Activated CD4-positive, alpha-beta T cell treated with anti-CD3 and anti-CD28 coated beads, Interleukin-10, Interleukin-2, amounts not matched to agents 100 ng/mL and 50 ng/mL, durations not matched to agents 16 hours and 8 hours (primary cell): Measurements from ENCODE around the gene SERPINA12.

Source experiments
- DNase-seq: peaks from one replicate; pipeline ENCODE4 v3.0.0-alpha.2; 2020

The SERPINA12 gene

DNA sequence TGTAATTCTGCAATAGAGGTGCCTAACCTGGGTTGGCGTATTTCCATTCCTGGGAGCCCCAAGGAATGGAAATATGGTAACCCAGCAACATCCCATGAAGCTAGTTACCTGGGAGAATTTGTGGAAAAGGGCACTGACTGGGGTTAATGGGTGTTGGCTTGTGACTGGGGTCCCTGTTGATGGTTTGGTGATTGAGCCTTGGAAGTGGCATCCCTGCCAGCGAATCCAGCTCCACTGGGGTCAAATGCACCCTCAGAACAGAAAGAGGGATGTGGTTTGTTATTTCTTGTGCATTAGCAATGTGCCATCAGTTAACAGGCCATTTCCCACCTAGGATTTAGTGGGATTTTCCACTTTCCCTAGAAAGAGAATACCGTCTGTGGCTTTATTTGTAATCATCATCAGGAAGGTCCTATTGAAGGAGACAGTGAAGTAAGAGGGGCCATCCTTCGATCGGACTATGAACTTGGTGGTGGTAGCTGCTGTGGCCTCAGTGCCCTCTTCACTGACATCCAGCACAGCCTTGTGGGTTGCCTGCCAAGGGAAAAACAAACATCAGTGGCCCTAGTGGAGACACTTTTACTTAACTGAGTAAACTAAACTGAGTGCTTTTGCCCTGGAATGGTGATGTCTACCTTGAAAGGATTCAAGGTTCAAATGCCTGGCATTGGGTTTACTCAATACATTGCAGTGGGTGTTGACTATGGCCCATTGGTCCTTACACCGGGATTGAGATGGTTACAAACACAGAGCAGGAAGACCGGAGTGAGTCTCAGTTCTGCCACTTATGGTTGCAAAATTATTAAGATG is 46.3 kb downstream of the SERPINA12 start:
- DNase-seq, result no peak

DNA sequence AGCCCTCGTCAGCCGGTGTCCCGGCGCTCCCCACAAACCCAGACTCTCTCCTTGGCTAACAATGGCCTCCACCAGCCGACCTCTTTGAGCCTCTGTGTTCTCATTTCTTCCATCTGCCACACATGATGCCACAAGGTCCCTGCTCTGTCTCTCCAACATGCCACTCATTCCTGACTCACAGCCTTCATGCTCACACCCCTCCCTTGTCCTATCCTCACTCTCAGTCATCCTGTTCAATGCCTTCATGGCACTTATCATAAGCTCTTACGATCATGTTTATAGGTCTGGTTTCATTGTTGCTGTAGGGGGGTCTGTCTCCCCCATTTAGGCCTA is 47.1 kb downstream of the SERPINA12 start:
- DNase-seq, result no peak

DNA sequence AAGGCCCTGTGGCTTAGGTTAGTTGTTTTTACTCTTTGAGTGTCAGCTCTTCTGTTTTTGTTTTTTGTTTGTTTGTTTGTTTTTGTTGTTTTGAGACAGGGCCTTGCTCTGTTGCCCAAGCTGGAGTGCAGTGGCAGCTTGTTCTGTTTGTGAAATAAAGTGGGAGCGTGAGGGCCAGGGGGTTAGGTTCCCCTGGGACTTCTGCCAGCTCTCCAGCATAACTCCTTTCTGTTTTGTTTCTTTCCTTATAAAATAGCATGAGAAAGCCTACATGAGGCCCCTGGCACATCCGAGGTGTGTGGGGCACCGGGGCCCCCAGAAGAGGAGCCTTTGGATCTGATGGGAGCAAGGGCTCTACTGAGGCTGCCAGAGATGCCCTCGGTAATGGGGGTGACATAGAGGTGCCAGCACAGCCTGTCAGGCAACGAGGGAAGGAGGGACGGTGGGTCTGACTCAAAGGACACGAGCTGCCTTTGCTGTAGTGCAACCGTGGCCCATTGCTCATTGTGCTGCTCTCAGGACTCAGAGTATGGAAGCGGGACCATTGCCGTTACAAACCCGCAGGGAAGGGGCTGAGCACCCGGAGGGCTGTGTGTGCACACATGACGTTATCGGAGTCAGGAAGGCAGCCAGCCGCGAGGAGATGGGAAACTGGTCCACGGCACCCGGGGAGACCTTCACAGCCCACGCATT is 47.6 kb downstream of the SERPINA12 start:
- no peak for DNase-seq

DNA sequence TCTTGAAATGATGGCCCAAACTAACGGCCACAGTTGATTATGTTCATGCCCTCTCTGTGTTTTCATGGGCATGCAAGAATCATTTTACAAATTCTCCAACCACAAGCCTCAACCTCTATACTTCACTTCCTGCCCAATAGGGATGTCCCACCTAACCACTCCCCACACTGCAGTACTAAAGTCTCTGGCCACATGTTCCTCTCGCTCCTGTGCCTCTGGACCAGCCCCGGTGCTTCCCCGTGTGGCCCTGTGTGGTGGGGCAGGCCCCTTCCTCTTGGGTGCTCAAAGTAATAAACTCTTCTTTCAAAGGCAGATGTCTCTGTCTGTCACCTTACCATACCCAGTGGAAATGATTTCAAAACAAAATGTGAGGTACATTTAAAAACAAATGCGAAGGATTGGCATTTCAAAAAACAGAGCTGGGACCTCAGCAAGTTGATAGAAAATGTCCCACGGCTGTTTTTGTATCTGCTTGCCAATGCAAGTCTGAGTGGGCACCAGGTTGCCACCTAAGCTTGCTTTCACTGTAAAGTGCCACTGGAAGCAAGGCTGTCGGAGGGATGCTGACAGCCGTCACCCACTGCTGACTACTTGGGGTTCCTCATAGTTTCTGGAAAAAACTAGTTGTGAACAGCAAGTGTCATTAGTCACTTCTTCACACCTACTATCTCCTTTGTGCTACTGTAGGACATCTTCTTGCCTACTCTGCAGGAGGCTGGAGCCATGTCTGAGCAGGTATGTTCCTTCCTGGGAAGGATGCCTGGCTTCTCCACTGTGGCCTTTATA is 48.4 kb downstream of the SERPINA12 start:
- DNase-seq, result no peak

- DNase-seq, result no peak
Observed at GRCh38 chr14:94458558-94459205, 50.6 kb downstream of the SERPINA12 start.

GRCh38 chr14:94458096-94458495 is 51.2 kb downstream of the SERPINA12 start:
- DNase-seq, result no peak

GRCh38 chr14:94455928-94456327 is 53.3 kb downstream of the SERPINA12 start:
- DNase-seq, result no peak

GRCh38 chr14:94451826-94452225 is 57.4 kb downstream of the SERPINA12 start:
- DNase-seq, result no peak

DNA sequence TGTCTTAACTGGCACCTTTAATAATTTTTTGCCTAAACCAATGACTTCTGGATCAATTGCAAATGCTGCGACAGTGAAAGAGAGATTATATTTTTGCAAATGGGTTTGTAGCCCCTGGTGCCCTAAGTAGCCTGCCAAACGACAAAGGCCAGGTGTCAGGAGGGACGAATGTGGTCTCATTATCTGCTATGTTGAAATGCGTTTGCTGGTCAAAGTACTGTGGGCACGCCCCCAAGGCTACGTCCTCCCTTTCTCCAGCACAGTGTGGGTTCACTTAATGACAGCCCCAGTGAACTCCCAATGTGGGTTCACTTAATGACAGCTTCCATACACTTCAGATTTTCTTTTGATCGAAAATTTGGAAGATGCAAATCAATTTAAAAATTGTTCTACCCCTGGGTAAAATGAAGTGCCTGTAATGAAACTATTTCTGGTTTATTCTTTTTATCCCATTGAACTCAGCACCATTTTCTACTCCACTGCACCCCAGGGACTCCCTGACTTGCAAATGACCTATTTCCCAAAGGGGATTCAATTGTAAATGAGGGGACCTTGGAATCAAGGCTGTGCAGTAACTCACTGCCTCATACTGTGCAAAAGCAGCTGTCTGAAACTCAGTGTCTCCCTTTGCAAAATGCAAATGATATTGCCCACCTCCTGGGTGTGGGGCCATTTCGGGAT is 58.0 kb downstream of the SERPINA12 start:
- no peak for DNase-seq

- no peak for DNase-seq
Observed at GRCh38 chr14:94450722-94451090, 58.6 kb downstream of the SERPINA12 start.

- no peak for DNase-seq
Observed at GRCh38 chr14:94449930-94450329, 59.3 kb downstream of the SERPINA12 start.

DNA sequence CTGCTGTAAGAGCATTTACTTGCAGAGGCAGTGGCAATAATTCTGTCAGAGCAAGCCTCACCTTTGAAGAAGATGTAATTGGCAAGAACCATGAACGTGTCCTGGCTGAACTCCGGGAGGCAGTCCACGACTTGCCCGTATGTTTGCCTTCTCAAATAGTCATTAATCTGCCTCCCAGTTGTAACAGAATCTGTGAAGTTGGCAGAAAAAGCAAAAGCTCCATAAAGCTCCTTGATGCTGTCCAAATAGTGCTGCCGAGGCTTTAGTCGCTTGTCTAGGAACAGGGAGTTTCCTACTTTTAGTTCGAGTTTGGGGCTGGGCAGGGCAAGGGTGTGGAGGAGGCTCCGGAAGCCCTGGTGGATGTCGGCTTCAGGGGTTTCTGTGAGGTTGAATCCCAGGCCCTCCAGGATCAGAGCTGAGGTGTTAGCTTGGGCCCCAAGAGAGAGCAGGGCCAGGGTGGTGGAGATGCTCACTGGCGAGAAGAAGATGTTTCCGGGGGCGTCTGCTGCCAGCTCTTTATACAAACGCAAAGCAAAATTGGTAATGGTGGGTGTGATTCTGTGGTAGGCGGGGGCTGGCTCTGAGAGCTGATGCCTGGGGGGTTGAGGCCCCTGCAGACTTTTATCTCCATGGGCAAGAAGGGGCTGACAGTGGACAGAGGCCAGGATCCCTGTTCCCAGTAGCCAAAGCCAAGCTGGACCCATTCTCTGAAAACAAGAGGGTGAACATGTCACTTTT is 61.0 kb downstream of the SERPINA12 start:
- DNase-seq, result no peak

- no peak for DNase-seq
Observed at GRCh38 chr14:94447206-94447605, 62.1 kb downstream of the SERPINA12 start.

GRCh38 chr14:94446126-94446525 is 63.1 kb downstream of the SERPINA12 start:
- DNase-seq, result no peak

- no peak for DNase-seq
Observed at GRCh38 chr14:94445003-94445402, 64.3 kb downstream of the SERPINA12 start.

GRCh38 chr14:94441531-94442205 is 67.6 kb downstream of the SERPINA12 start:
- no peak for DNase-seq

DNA sequence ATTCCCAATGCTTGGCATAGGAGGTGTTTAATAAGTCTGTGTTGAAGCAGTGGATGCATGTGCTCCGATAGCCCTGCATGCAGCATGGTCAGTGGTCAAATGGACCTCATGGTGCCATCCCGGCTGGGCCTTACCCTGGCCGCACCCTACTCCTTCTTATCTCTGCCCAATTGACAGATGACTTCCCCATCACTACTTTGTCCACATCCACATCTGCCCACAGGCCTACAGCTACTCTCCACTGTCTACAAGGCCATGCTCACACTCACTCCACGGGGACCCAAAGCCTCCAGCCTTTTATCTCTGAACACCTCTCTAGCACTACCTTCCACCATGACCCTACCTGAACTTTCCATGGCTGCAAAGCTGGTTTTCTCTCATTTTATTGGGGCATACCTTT is 68.1 kb downstream of the SERPINA12 start:
- no peak for DNase-seq

DNA sequence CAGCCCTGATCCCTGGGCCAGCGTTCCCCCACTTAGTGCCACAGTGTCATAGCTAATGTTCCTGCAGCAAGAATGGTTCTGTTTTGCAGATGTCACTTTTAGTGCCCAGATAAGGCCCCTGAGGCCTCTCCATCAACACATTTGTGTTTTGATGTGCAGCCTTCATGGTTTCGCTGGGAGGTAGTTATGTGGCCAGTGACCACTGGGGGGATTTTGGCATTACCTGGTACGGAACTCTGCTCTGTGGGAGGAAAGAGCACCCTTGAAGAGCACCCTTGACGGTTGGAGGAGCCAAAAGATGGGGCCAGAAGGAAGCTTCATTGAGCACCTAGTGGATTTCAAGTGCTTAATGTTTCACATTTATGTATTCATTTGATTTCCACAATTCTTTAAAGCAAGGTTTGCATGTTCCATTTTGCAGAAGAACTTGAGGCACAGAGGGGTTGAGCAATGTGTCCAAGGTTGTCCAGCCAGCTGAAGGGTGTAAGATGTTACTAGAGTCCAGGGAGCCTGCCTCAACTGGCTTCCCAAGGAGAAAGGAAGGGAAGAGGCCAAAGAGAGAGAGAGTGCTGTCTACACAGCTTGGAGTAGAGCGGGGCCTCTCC is 69.7 kb downstream of the SERPINA12 start:
- DNase-seq, result no peak
